Keratinocyte (primary cell): ENCODE measurements around the gene SLC39A1. TPM values are rescaled to one million over a fixed set of nuclear protein-coding genes. Genes with fewer than 3 reads are reported as not detected.

ENCODE experiments used
- DNase-seq: peaks from one replicate; pipeline ENCODE4 v3.0.0-alpha.2; 2011; ENCODE audit warnings: low read depth, missing footprints, low spot score
- FAIRE-seq: peaks from 2 replicates; lab custom pipeline; 2011; peaks lifted over from hg19 to GRCh38; lab: Jason Lieb, UNC
- H2AFZ ChIP-seq: 2 replicates; pipeline ENCODE4 v1.6.0; 2012; ENCODE audit warnings: low read length, control low read depth, inconsistent platforms; ENCODE audit not compliant: control insufficient read depth
- H3K27ac ChIP-seq: 2 replicates; pipeline ENCODE4 v1.5.1; 2011; ENCODE audit warnings: low read length; ENCODE audit not compliant: control insufficient read depth, insufficient read depth
- H3K27me3 ChIP-seq: 3 replicates; pipeline ENCODE4 v1.6.0; 2011; ENCODE audit warnings: low read length; ENCODE audit not compliant: control insufficient read depth, insufficient read depth; ENCODE audit errors: extremely low read depth
- H3K36me3 ChIP-seq, 2 experiments: 2 replicates in 1 of 2; 3 replicates in 1 of 2; pipeline ENCODE4 v1.5.1; 2011; ENCODE audit warnings: low read length in 2 of 2, mild to moderate bottlenecking in 1 of 2; ENCODE audit not compliant: control insufficient read depth in 2 of 2, insufficient read depth in 2 of 2; ENCODE audit errors: extremely low read depth in 1 of 2
- H3K4me1 ChIP-seq: 3 replicates; pipeline ENCODE4 v1.5.1; 2011; ENCODE audit warnings: low read length; ENCODE audit not compliant: control insufficient read depth, insufficient read depth; ENCODE audit errors: extremely low read depth
- H3K4me2 ChIP-seq: 3 replicates; pipeline ENCODE4 v1.6.0; 2011; ENCODE audit warnings: low read depth, low read length; ENCODE audit not compliant: control insufficient read depth, insufficient read depth; ENCODE audit errors: extremely low read depth
- H3K4me3 ChIP-seq, 3 experiments: fragments of 200-600 bp in 1 of 3; sonication (generic) in 1 of 3; 2 replicates in 2 of 3; 3 replicates in 1 of 3; pipeline ENCODE4 v1.5.1; 2011 to 2016; ENCODE audit warnings: low read length in 3 of 3, mild to moderate bottlenecking in 3 of 3, control low read depth in 2 of 3, inconsistent platforms in 1 of 3, low read depth in 1 of 3, mixed read lengths in 1 of 3, mixed run types in 1 of 3, moderate library complexity in 1 of 3; ENCODE audit not compliant: control insufficient read depth in 2 of 3, insufficient read depth in 2 of 3; ENCODE audit errors: extremely low read depth in 1 of 3
- H3K79me2 ChIP-seq: 2 replicates; pipeline ENCODE4 v1.6.0; 2012; ENCODE audit warnings: low read length; ENCODE audit not compliant: control insufficient read depth, insufficient read depth
- H3K9ac ChIP-seq: 3 replicates; pipeline ENCODE4 v1.6.0; 2011; ENCODE audit warnings: low read length; ENCODE audit not compliant: control insufficient read depth, insufficient read depth; ENCODE audit errors: extremely low read depth
- H3K9me1 ChIP-seq: 3 replicates; pipeline ENCODE4 v1.6.0; 2011; ENCODE audit warnings: low read length; ENCODE audit not compliant: control insufficient read depth, insufficient read depth; ENCODE audit errors: extremely low read depth
- H3K9me3 ChIP-seq: 2 replicates; pipeline ENCODE4 v1.5.1; 2012; ENCODE audit warnings: low read depth, low read length; ENCODE audit not compliant: control insufficient read depth
- H4K20me1 ChIP-seq: 3 replicates; pipeline ENCODE4 v1.6.0; 2011; ENCODE audit warnings: low read length; ENCODE audit not compliant: control insufficient read depth, insufficient read depth; ENCODE audit errors: extremely low read depth
- CTCF ChIP-seq, 3 experiments: IDR thresholded peaks in 1 of 3; conservative IDR thresholded peaks in 1 of 3; optimal IDR thresholded peaks in 1 of 3; 2 replicates in 2 of 3; 3 replicates in 1 of 3; pipeline versions ENCODE3 to v1.5.1; 2011; ENCODE audit warnings: low read length in 3 of 3, mild to moderate bottlenecking in 3 of 3, moderate library complexity in 2 of 3, control low read depth in 1 of 3, inconsistent platforms in 1 of 3; ENCODE audit not compliant: insufficient read depth in 2 of 3; ENCODE audit errors: extremely low read depth in 1 of 3
- EZH2 ChIP-seq: IDR thresholded peaks from one replicate; pipeline ENCODE4 v1.6.1; 2012; ENCODE audit warnings: inconsistent platforms, mild to moderate bottlenecking, low read length, moderate library complexity
- dilution Hi-C: fragments of 300-500 bp; cut with MboI; formaldehyde crosslinking; loops from one replicate; pipeline ENCODE4 v1.7.0; 2020; ENCODE audit warnings: low sequenced_read_pairs; ENCODE audit not compliant: extremely low pct_ligation_motif_present
- polyA plus RNA-seq, 5 experiments: library from polyadenylated mRNA; depleted of rRNA in 3 of 5; stranded (reverse) in 3 of 5; stranded (forward) in 1 of 5; unstranded in 1 of 5; fragments of >200 nt; gene quantifications; 1 replicate in 1 of 5; 2 replicates in 3 of 5; 3 replicates in 1 of 5; pipeline versions ENCODE4 v1.2.1 to v1.2.3, GENCODE V29; 2011 to 2012; ENCODE audit warnings: missing spikeins in 2 of 5, low read depth in 1 of 5, low replicate concordance in 1 of 5

Gene SLC39A1
- polyA plus RNA-seq, 1 donor (not counting 4 experiments of a cell fraction or from before 2014, with no cell fraction given): 68.4 TPM

DNA sequence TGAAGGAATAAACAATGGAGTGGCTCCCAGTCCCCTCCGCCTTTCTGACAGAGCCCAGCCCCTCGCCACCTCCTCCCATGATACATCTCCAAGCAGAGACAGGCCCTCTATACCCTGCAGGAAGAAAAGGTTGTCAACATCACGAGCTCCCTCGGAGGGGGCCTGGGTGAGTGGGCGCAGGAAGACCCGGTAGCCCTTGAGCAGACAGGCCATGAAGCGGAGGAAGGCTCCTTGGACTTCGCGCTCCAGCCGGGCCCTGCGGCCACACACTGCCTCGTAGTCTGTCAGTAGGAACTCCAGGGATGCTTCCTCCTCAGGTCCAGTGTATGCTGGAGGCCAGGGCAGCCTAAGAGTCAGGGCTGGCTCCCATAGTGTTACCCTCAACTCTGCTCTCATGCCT, 23.9 kb downstream of the SLC39A1 start:
- Histone ChIP-seq H3K9ac (no peak overlapping the region), H3K4me3 (no peak overlapping the region), H2AFZ (no peak overlapping the region), H3K27ac (no peak overlapping the region), H3K79me2 (peaks cover 8% of the 10 kb centered on the region), H3K4me2 (no peak overlapping the region), H3K9me3 (no peaks in the 10 kb centered on the region), H4K20me1 (no peaks in the 10 kb centered on the region), H3K27me3 (no peaks in the 10 kb centered on the region), H3K36me3 (peaks cover 39 to 41% of the 10 kb centered on the region in 2 experiments), H3K9me1 (no peaks in the 10 kb centered on the region), H3K4me1 (no peaks in the 10 kb centered on the region)
- dilution Hi-C loops: no loop called here
- FAIRE-seq (no peak), DNase-seq (no peak)
- TF ChIP-seq CTCF (optimal IDR thresholded peaks at IDR 0.05 in 1 of 3, IDR thresholded peaks at IDR 0.05 in 1 of 3, conservative IDR thresholded peaks at IDR 0.05 in 1 of 3; ENCODE audit: extremely low read depth in 1 of 3, insufficient read depth in 2 of 3, low read length in 3 of 3): no peak

- FAIRE-seq (no peak), DNase-seq (no peak)
- dilution Hi-C loops: no loop called here
- no peak overlapping the region for H2AFZ ChIP-seq
- no peak overlapping the region for H3K27ac ChIP-seq
- no peaks in the 10 kb centered on the region for H3K9me1 ChIP-seq
- H4K20me1 ChIP-seq: no peaks in the 10 kb centered on the region
- no peaks in the 10 kb centered on the region for H3K9me3 ChIP-seq
- no peak overlapping the region for H3K4me2 ChIP-seq
- H3K4me3 ChIP-seq: no peak overlapping the region
- H3K27me3 ChIP-seq: no peaks in the 10 kb centered on the region
- H3K79me2 ChIP-seq: peaks cover 3% of the 10 kb centered on the region
- TF ChIP-seq EZH2 (no peak), CTCF (optimal IDR thresholded peaks at IDR 0.05 in 1 of 3, IDR thresholded peaks at IDR 0.05 in 1 of 3, conservative IDR thresholded peaks at IDR 0.05 in 1 of 3; ENCODE audit: extremely low read depth in 1 of 3, insufficient read depth in 2 of 3, low read length in 3 of 3) (no peak)
- H3K4me1 ChIP-seq: no peaks in the 10 kb centered on the region
- no peak overlapping the region for H3K9ac ChIP-seq
- peaks cover 39 to 43% of the 10 kb centered on the region in 2 experiments for H3K36me3 ChIP-seq
Observed at GRCh38 chr1:153938996-153939395, 24.3 kb downstream of the SLC39A1 start.
